K562 (cell line): ENCODE results near the gene RUFY2. TPM values are rescaled to one million over a fixed set of nuclear protein-coding genes. Genes with fewer than 3 reads are reported as not detected.

Experiments used
- CREM ChIP-seq: IDR thresholded peaks from 2 replicates; pipeline ENCODE4 v1.6.1; 2014; ENCODE audit warnings: antibody characterized with exemption, low read depth
- DMBX1 ChIP-seq: fragments of 250-450 bp; sonication (Bioruptor Pico); IDR thresholded peaks from 2 replicates; pipeline ENCODE4 v1.8.0; 2022; ENCODE audit warnings: inconsistent platforms, mild to moderate bottlenecking, moderate library complexity, borderline replicate concordance
- KLF1 ChIP-seq: fragments of 450-650 bp; IDR thresholded peaks from 2 replicates; pipeline ENCODE4 v1.6.1; 2016; ENCODE audit warnings: missing genetic modification characterization, missing compliant biosample characterization
- NFXL1 ChIP-seq: fragments of 450-650 bp; formaldehyde crosslinking; IDR thresholded peaks from 2 replicates; pipeline ENCODE4 v1.4.0; 2021; ENCODE audit warnings: mild to moderate bottlenecking
- RAD21 ChIP-seq, 2 experiments: fragments of 250-450 bp in 1 of 2; fragments of 450-650 bp in 1 of 2; sonication (Bioruptor Pico) in 1 of 2; formaldehyde crosslinking in 1 of 2; IDR thresholded peaks in 1 of 2; conservative IDR thresholded peaks in 1 of 2; 2 replicates each; pipeline versions ENCODE4 v1.4.0 to v1.8.0; 2020 to 2022; ENCODE audit warnings: mild to moderate bottlenecking in 2 of 2, moderate library complexity in 1 of 2
- SAFB2 ChIP-seq: fragments of 200-400 bp; formaldehyde crosslinking; IDR thresholded peaks from 2 replicates; pipeline ENCODE4 v1.6.1; 2018; ENCODE audit warnings: borderline replicate concordance, low read length, low read depth, moderate library complexity; ENCODE audit not compliant: severe bottlenecking
- ZC3H4 ChIP-seq: sonication (generic); formaldehyde crosslinking; IDR thresholded peaks from 2 replicates; pipeline ENCODE4 v1.9.0; 2021; ENCODE audit warnings: missing genetic modification reagents, borderline replicate concordance
- ZNF143 ChIP-seq: sonication (generic); formaldehyde crosslinking; IDR thresholded peaks from 2 replicates; pipeline ENCODE4 v1.9.0; 2022; ENCODE audit warnings: mild to moderate bottlenecking, missing genetic modification reagents
- ZNF217 ChIP-seq: sonication (generic); formaldehyde crosslinking; IDR thresholded peaks from 2 replicates; pipeline ENCODE4 v1.8.0; 2022; ENCODE audit warnings: mild to moderate bottlenecking, missing genetic modification reagents
- ZNF707 ChIP-seq: fragments of 250-450 bp; sonication (Bioruptor Pico); conservative IDR thresholded peaks from 2 replicates; pipeline ENCODE4 v1.8.0; 2022; ENCODE audit warnings: inconsistent platforms, mild to moderate bottlenecking, moderate library complexity
- ZZZ3 ChIP-seq: fragments of 450-650 bp; IDR thresholded peaks from 2 replicates; pipeline ENCODE4 v1.6.1; 2016; ENCODE audit warnings: antibody characterized with exemption, mild to moderate bottlenecking, moderate library complexity
- polyA plus RNA-seq, 8 experiments: library from polyadenylated mRNA; depleted of rRNA in 4 of 8; stranded (reverse) in 5 of 8; unstranded in 3 of 8; fragments of >200 nt; fragmentation: Nextera tagmentation in 2 of 8; fragmentation: Illumina TruSeq in 1 of 8; extraction: Ambion mirVana in 2 of 8; extraction: Trizol in 1 of 8; gene quantifications; 2 replicates each; pipeline versions ENCODE4 v1.2.1 to v1.2.3, GENCODE V29; 2011 to 2014; ENCODE audit warnings: inconsistent platforms in 1 of 8, missing spikeins in 1 of 8
- total RNA-seq, 7 experiments: library from RNA; depleted of rRNA in 6 of 7; stranded (reverse); fragments of >200 nt in 6 of 7; fragmentation: Illumina TruSeq in 2 of 7; extraction: Trizol in 2 of 7; gene quantifications; 2 replicates each; pipeline versions ENCODE4 v1.2.1 to v1.2.3, GENCODE V29; 2011 to 2021; ENCODE audit warnings: low replicate concordance in 1 of 7
- TF ChIP-seq, protein P1 (sequence below), 3 experiments: fragments of 200-800 bp in 1 of 3; fragments of 250-450 bp in 1 of 3; fragments of 450-650 bp in 1 of 3; sonication (Bioruptor Pico) in 1 of 3; sonication (Bioruptor generic) in 1 of 3; formaldehyde crosslinking in 1 of 3; IDR thresholded peaks; 2 replicates each; pipeline versions ENCODE4 v1.6.1 to v1.8.0; 2016 to 2022; ENCODE audit warnings: mild to moderate bottlenecking in 2 of 3, missing genetic modification characterization in 2 of 3, missing compliant biosample characterization in 1 of 3, moderate library complexity in 1 of 3
- TF ChIP-seq, protein P2 (sequence below): fragments of 450-650 bp; formaldehyde crosslinking; IDR thresholded peaks from 2 replicates; pipeline ENCODE4 v1.4.0; 2022; ENCODE audit warnings: missing genetic modification characterization
- TF ChIP-seq, protein P3 (sequence below): fragments of 450-650 bp; formaldehyde crosslinking; IDR thresholded peaks from 2 replicates; pipeline ENCODE4 v1.4.0; 2020; ENCODE audit warnings: mild to moderate bottlenecking, moderate library complexity
- TF ChIP-seq, protein P4 (sequence below): fragments of 200-800 bp; sonication (Bioruptor generic); IDR thresholded peaks from 2 replicates; pipeline ENCODE4 v1.6.1; 2017; ENCODE audit warnings: missing genetic modification characterization, missing compliant biosample characterization
- TF ChIP-seq, protein P5 (sequence below): fragments of 450-650 bp; formaldehyde crosslinking; IDR thresholded peaks from 2 replicates; pipeline ENCODE4 v1.4.0; 2022; ENCODE audit warnings: missing genetic modification characterization

Gene RUFY2
- total and polyA plus RNA-seq, 9 of the 15 experiments (the other 6 are each of a cell fraction or from before 2014, with no cell fraction given), result 3.7 to 20.1 (median 12.6) TPM

DNA sequence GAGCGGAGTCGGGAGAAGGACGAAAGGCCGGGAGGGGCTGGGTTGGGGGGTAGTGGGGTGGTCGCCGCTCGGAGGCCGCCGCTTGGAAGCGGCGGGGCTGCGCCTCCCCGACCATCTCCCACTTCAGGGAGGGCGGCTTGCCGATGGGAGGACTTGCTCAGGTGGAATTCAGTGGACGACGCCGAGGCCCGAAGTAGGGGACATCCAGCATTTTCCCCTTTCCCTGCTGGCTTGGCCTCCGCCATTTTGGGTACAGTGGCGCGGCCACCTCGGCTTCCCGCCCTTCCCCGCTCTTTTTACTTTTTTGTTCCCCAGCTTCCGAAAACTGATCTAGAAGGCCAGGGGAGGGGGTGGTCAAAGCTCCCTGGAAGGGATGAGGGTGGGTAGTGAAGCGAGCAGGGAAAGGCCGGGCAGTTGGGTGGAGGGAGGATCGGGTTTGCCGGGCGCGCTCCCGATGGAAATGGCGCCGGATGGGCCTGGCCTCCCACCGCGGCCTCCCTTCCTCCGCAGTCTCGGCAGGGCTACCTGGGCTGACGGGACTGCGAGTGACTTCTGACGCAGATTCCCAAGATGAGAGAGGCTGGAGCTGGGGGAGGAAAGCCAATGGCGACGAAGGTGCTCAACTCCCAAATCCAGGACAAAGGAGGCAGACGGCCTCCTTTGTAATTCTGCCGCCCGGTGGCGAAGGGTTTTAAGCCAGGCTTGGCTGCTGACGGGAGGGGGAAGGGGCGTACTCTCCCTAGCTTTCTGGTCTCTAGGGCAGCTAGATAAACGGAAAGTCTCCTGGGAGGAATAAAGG lies 74.6 kb downstream of the RUFY2 start, which contains the start of gene PBLD (continued):
- TF ChIP-seq, protein P1, sequence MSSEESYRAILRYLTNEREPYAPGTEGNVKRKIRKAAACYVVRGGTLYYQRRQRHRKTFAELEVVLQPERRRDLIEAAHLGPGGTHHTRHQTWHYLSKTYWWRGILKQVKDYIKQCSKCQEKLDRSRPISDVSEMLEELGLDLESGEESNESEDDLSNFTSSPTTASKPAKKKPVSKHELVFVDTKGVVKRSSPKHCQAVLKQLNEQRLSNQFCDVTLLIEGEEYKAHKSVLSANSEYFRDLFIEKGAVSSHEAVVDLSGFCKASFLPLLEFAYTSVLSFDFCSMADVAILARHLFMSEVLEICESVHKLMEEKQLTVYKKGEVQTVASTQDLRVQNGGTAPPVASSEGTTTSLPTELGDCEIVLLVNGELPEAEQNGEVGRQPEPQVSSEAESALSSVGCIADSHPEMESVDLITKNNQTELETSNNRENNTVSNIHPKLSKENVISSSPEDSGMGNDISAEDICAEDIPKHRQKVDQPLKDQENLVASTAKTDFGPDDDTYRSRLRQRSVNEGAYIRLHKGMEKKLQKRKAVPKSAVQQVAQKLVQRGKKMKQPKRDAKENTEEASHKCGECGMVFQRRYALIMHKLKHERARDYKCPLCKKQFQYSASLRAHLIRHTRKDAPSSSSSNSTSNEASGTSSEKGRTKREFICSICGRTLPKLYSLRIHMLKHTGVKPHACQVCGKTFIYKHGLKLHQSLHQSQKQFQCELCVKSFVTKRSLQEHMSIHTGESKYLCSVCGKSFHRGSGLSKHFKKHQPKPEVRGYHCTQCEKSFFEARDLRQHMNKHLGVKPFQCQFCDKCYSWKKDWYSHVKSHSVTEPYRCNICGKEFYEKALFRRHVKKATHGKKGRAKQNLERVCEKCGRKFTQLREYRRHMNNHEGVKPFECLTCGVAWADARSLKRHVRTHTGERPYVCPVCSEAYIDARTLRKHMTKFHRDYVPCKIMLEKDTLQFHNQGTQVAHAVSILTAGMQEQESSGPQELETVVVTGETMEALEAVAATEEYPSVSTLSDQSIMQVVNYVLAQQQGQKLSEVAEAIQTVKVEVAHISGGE (CRISPR knock-in tag; IDR thresholded peaks at IDR 0.05), result peak in 1 of 3 experiments; percentile 67; a peak in 2 of 6 replicates
- TF ChIP-seq, protein P2, sequence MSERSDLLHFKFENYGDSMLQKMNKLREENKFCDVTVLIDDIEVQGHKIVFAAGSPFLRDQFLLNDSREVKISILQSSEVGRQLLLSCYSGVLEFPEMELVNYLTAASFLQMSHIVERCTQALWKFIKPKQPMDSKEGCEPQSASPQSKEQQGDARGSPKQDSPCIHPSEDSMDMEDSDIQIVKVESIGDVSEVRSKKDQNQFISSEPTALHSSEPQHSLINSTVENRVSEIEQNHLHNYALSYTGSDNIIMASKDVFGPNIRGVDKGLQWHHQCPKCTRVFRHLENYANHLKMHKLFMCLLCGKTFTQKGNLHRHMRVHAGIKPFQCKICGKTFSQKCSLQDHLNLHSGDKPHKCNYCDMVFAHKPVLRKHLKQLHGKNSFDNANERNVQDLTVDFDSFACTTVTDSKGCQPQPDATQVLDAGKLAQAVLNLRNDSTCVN (CRISPR knock-in tag), result peak; percentile 92
- TF ChIP-seq NFXL1 (no peak), ZZZ3 (no peak), RAD21 (CRISPR knock-in tag; conservative IDR thresholded peaks at IDR 0.05 in 1 of 2, IDR thresholded peaks at IDR 0.05 in 1 of 2) (peak; percentile 45 to 58), SAFB2 (no peak), ZNF217 (CRISPR knock-in tag) (no peak), KLF1 (tag) (0 out of 2 replicates have a peak, but pooled peaks have one; percentile 24), ZNF143 (CRISPR knock-in tag) (peak; percentile 19; the same call in 1 of the 2 replicates), CREM (peak; percentile 62; the same call in 1 of the 2 replicates), ZNF707 (CRISPR knock-in tag) (0 out of 2 replicates have a peak, but pooled peaks have one; percentile 22), ZC3H4 (CRISPR knock-in tag) (peak; percentile 95), DMBX1 (peak; percentile 48; the same call in 1 of the 2 replicates)
- TF ChIP-seq, protein P3, sequence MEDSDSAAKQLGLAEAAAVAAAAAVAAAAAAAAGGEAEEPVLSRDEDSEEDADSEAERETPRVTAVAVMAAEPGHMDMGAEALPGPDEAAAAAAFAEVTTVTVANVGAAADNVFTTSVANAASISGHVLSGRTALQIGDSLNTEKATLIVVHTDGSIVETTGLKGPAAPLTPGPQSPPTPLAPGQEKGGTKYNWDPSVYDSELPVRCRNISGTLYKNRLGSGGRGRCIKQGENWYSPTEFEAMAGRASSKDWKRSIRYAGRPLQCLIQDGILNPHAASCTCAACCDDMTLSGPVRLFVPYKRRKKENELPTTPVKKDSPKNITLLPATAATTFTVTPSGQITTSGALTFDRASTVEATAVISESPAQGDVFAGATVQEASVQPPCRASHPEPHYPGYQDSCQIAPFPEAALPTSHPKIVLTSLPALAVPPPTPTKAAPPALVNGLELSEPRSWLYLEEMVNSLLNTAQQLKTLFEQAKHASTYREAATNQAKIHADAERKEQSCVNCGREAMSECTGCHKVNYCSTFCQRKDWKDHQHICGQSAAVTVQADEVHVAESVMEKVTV (CRISPR knock-in tag), result 0 out of 2 replicates have a peak, but pooled peaks have one; percentile 30
- TF ChIP-seq, protein P4, sequence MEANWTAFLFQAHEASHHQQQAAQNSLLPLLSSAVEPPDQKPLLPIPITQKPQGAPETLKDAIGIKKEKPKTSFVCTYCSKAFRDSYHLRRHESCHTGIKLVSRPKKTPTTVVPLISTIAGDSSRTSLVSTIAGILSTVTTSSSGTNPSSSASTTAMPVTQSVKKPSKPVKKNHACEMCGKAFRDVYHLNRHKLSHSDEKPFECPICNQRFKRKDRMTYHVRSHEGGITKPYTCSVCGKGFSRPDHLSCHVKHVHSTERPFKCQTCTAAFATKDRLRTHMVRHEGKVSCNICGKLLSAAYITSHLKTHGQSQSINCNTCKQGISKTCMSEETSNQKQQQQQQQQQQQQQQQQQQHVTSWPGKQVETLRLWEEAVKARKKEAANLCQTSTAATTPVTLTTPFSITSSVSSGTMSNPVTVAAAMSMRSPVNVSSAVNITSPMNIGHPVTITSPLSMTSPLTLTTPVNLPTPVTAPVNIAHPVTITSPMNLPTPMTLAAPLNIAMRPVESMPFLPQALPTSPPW (CRISPR knock-in tag), result peak; percentile 68; the same call in 1 of the 2 replicates
- TF ChIP-seq, protein P5, sequence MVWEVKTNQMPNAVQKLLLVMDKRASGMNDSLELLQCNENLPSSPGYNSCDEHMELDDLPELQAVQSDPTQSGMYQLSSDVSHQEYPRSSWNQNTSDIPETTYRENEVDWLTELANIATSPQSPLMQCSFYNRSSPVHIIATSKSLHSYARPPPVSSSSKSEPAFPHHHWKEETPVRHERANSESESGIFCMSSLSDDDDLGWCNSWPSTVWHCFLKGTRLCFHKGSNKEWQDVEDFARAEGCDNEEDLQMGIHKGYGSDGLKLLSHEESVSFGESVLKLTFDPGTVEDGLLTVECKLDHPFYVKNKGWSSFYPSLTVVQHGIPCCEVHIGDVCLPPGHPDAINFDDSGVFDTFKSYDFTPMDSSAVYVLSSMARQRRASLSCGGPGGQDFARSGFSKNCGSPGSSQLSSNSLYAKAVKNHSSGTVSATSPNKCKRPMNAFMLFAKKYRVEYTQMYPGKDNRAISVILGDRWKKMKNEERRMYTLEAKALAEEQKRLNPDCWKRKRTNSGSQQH (CRISPR knock-in tag), result peak; percentile 79
